Stimulated activated CD4-positive, alpha-beta T cell treated with anti-CD3 and anti-CD28 coated beads, Interleukin-12 subunit alpha, Interleukin-12 subunit beta, amount 100 ng/mL, for 4 hours (primary cell): ENCODE measurements around the gene CEBPG.

Experiments
- DNase-seq: peaks from one replicate; pipeline ENCODE4 v3.0.0-alpha.2; 2020

Gene CEBPG

DNA sequence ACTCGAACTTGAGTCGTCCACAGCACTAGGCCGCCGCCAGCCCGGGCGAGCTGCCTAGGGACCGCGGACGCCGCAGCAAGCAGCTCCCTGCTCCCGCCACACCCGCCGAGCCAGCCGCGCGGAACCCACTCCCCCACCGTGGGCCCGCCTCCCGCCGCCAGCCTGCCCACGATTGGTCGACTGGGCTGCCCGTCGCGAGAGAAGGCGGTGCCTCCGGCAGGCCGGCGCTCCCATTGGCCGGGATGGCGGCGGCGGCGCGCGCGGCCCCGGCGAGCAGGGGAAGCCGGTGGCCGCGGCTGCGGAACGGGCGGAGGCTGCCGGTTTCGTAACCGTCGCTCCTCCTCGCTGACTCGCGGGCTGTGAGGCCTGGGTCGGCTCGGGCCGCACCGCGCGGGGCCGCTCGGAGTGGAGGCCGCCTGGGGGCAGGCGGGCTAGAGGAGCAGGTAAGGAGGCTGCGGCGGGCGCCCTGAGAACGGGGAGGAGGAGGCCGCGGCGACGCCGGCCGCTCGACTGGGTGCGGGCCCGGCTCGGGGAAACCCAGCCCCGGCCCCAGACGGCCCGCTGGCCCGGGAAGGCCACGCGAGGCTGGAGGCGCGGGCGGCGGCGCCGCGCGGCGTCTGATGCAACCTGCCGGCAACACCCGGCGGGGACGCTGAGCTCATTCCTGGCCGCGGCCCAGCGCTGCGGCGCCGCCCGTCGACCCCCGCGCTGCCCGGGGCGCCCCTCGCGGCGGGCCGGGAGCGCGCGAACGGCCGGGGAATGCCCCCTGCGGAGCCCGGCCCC lies at the start of gene CEBPG:
Gene CEBPG (plus strand): TSS at position 257 of the 783 bp plus-strand sequence. CDS start 5,531 bp downstream, outside the sequence.
- peak; percentile 93 for DNase-seq

DNA sequence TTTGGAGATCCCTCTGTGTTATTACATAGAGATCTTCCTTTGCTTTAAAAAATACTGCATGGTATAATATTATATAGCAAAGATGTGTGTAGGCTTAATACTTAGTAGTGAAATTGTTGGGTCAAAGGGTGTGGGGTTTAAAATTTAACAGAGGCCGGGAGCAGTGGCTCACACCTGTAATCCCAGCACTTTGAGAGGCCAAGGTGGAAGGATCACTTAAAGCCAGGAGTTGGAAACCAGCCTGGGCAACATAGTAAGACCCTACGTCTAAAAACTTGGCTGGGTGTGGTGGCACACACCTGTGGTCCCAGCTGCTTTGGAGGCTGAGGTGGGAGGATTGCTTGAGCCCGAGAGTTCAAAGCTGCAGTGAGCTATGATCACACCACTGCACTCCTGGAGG lies 48.9 kb upstream of the CEBPG start:
- no peak for DNase-seq

GRCh38 chr19:33325920-33326319 lies 47.6 kb upstream of the CEBPG start:
- DNase-seq, result no peak

- no peak for DNase-seq
These were observed 44.4 kb upstream of the CEBPG start for GRCh38 chr19:33329060-33329459.

GRCh38 chr19:33329736-33330135 lies 43.8 kb upstream of the CEBPG start:
- DNase-seq, result no peak

- DNase-seq, result no peak
These were observed 41.3 kb upstream of the CEBPG start for GRCh38 chr19:33332248-33332647.

GRCh38 chr19:33333151-33333550 lies 40.4 kb upstream of the CEBPG start:
- DNase-seq, result no peak

DNA sequence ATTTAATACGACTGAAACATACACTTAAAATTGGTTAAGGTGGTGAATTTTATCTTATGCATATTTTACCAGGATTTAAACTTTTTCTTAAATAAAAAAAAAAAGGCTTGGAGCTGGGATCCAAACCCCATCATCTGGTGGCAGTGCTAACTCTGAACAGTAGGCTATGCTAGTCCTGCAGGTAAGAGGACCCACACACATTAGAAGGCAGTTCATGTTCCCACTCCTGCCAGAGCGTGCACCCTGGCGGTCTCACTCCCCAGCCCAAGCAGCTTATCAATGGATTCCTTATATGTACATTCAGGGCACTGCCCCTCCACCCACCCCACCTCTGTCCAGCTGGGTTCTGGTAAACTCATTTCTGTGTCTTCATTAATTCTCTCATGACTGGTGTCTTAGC lies 39.9 kb upstream of the CEBPG start:
- DNase-seq, result no peak

DNA sequence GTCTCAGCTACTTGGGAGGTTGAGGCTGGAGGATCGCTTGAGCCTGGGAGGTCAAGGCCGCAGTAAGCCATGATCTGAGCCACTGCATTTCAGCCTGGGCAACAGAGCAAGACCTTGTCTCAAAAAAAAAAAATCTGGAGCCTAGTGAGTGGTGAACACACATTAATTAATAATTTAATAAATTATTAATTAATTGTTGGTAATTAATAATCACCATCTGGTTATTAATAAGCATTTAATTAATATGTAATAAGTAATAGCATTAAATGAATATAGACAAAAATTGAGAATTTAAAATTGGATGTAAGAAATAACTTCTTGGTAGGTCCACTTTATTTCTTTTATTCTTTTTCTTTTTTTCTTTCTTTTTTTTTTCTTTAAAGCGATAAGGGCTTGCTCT lies 39.2 kb upstream of the CEBPG start:
- no peak for DNase-seq

- DNase-seq, result no peak
These were observed 38.1 kb upstream of the CEBPG start for GRCh38 chr19:33335446-33335845.

DNA sequence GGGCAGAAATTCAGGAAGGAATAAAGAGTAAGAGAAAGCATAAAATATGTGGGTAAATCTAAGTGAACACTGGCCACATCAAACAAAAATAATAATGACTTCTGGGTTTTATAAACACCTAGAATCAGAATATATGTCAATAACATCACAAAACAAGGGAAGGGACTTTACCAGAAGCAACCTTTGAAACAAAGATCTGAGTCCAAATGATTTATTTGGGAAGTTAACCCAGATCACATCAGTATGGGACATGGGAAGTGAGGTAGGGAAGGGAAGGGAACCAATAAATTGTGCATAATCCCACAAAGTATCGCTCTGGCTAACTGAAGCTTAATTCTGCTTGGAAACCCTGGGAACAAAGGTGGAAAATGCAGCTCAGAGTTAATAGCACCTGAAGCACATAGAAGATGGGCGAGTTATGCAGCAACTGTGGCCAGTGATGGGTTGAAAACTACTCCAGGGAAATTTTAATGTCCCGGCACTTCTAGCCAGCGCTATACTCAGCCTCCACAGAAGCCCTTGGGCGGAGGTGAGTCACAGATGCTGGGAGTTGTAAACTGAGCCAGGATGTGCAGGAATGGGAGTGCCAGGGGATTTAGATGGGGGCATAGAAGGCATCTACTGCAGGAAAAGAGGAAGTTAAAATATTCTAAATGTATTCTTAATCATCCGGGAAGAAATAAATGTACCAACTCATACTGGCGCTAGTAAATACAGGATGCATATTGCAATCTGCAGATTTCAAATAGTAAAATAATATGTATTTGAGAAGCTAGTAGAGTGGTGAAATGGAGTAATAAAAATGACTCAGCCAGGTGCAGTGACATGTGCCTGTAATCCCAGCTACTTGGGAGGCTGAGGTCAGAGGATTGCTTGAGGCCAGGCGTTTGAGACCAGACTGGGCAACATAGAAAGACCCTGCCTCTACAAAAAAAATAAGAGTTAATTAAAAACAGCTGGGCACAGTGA lies 34.2 kb upstream of the CEBPG start:
- no peak for DNase-seq

GRCh38 chr19:33340991-33341390 lies 32.5 kb upstream of the CEBPG start:
- no peak for DNase-seq

DNA sequence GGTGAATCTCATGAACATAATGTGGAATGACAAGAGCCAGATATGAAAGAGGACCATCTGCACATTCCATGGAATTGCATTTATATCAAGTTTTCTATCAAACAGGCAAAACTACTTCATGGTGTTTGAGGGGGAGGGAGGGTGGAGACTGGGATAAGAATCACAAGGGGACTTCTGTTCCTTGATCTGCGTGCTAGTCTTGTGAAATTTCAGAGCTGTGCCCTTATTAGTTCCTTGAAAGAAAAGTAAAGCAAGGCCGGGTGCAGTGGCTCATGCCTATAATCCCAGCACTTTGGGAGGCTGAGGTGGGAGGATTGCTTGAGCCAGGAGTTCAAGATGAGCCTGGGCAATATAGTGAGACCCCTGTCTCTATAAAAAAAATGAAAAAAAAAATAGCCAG lies 30.2 kb upstream of the CEBPG start:
- no peak for DNase-seq

- DNase-seq, result no peak
These were observed 29.5 kb upstream of the CEBPG start for GRCh38 chr19:33343859-33344572.

GRCh38 chr19:33344573-33344925 lies 29.0 kb upstream of the CEBPG start:
- no peak for DNase-seq

- no peak for DNase-seq
These were observed 28.3 kb upstream of the CEBPG start for GRCh38 chr19:33345163-33345562.

GRCh38 chr19:33346665-33347064 lies 26.8 kb upstream of the CEBPG start:
- no peak for DNase-seq

DNA sequence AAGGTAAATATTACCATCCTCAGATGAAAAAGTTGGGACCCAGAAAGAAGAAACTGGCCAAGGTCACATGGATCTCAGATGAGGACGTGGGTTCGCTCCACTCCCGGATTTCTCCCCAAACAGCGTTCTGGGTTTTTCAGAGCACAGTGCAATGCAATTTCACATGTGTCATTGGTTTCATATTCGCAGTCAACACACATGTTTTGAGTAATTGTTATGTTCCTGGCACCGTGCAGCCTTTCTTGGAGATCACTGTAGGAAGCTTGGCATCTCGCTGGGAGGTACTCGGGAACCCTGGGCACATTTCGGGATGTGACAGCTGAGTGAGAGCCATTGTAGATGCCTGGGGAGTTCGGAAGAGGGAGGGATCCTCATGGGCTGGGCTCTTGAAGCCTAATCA lies 26.2 kb upstream of the CEBPG start:
- DNase-seq, result no peak

GRCh38 chr19:33348301-33349010 lies 25.1 kb upstream of the CEBPG start:
- DNase-seq, result no peak

DNA sequence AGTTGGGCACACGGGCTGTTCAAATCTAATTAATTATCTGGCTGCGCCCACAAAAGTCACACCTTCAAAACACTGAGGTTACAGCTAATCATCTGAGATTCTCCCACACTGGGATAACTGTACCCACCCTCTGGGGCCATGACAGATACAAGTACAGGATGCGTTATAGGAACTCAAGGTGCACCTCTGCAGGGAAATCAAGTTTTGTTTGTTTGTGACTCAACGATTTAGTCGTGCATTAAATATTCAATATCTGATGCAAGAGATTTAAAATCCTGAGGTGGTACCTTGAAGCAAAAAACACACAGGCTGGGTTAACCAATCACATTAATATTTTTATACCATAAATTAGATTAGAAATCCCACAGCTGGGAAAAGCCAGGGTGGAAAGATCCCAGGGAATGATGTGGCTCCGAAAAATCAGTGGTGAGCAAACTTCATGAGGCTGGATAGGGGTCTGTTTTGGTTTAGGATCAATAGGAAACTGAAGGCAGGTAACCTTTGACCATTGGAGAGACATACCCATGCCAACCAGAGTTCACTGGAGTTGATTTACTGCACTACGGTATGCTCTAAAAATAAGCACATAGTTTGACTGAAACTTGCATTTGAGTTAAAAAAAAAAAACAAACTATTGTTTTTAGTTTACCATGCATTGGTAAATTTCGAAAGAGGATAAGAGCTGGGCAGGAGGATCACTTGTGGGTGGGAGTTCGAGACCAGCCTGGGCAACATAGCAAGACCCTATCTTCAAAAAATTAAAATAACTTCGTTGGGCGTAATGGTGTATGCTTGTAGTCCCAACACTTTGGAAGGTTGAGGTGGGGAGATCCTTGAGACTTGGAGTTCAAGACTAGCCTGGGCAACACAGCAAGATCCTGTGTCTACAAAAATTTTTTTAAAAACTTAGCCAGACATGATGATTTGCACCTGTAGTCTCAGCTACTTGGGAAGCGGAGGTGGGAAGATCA lies 23.9 kb upstream of the CEBPG start:
- no peak for DNase-seq

GRCh38 chr19:33350538-33351309 lies 22.8 kb upstream of the CEBPG start:
- DNase-seq, result no peak
